H9 (cell line): ENCODE data around the gene PNPLA2. TPM values are rescaled to one million over a fixed set of nuclear protein-coding genes. Genes with fewer than 3 reads are reported as not detected.

Source experiments
- DNase-seq: peaks from one replicate; pipeline ENCODE4 v3.0.0-alpha.2; 2017
- H2AFZ ChIP-seq: one replicate; pipeline ENCODE4 v1.6.1; 2013; ENCODE audit warnings: mild to moderate bottlenecking, low read length, control low read depth, moderate library complexity
- H2AK5ac ChIP-seq: 2 replicates; pipeline ENCODE4 v1.6.1; 2013; ENCODE audit warnings: low read length, control low read depth, mixed read lengths; ENCODE audit not compliant: insufficient read length
- H2BK120ac ChIP-seq: one replicate; pipeline ENCODE4 v1.6.1; 2013; ENCODE audit warnings: low read depth, mild to moderate bottlenecking, low read length, control low read depth, inconsistent platforms; ENCODE audit not compliant: poor library complexity, severe bottlenecking
- H2BK12ac ChIP-seq: 2 replicates; pipeline ENCODE4 v1.6.1; 2013; ENCODE audit warnings: low read length, control low read depth, mixed read lengths, low read depth; ENCODE audit not compliant: insufficient read length
- H2BK15ac ChIP-seq: 2 replicates; pipeline ENCODE4 v1.6.1; 2013; ENCODE audit warnings: low read depth, low read length, control low read depth
- H2BK20ac ChIP-seq: one replicate; pipeline ENCODE4 v1.6.1; 2013; ENCODE audit warnings: low read depth, mild to moderate bottlenecking, low read length, control low read depth, inconsistent platforms; ENCODE audit not compliant: poor library complexity, severe bottlenecking
- H2BK5ac ChIP-seq: 2 replicates; pipeline ENCODE4 v1.6.1; 2013; ENCODE audit warnings: low read length, control low read depth, mixed read lengths; ENCODE audit not compliant: insufficient read length
- H3K14ac ChIP-seq: 2 replicates; pipeline ENCODE4 v1.6.1; 2013; ENCODE audit warnings: low read length, control low read depth; ENCODE audit not compliant: insufficient read depth
- H3K18ac ChIP-seq: 2 replicates; pipeline ENCODE4 v1.6.1; 2013; ENCODE audit warnings: low read depth, mild to moderate bottlenecking, mixed read lengths, low read length, control low read depth; ENCODE audit not compliant: insufficient read length
- H3K23ac ChIP-seq: 2 replicates; pipeline ENCODE4 v1.6.1; 2013; ENCODE audit warnings: low read length, control low read depth, mixed read lengths, low read depth; ENCODE audit not compliant: insufficient read length
- H3K23me2 ChIP-seq: 2 replicates; pipeline ENCODE4 v1.6.1; 2013; ENCODE audit warnings: low read depth, mild to moderate bottlenecking, mixed read lengths, low read length, control low read depth; ENCODE audit not compliant: insufficient read length, poor library complexity, severe bottlenecking
- H3K27ac ChIP-seq: 2 replicates; pipeline ENCODE4 v1.5.1; 2013; ENCODE audit warnings: low read length, control low read depth, mixed read lengths, low read depth; ENCODE audit not compliant: insufficient read length
- H3K27me3 ChIP-seq: 2 replicates; pipeline ENCODE4 v1.6.1; 2013; ENCODE audit warnings: low read length, control low read depth, inconsistent platforms; ENCODE audit not compliant: insufficient read depth
- H3K4ac ChIP-seq: 2 replicates; pipeline ENCODE4 v1.6.1; 2013; ENCODE audit warnings: low read depth, mild to moderate bottlenecking, control low read depth, inconsistent platforms, low read length, moderate library complexity
- H3K4me1 ChIP-seq: 2 replicates; pipeline ENCODE4 v1.6.1; 2013; ENCODE audit warnings: low read length, control low read depth, inconsistent platforms; ENCODE audit not compliant: insufficient read depth
- H3K4me2 ChIP-seq: 2 replicates; pipeline ENCODE4 v1.6.1; 2013; ENCODE audit warnings: low read length, control low read depth, mixed read lengths; ENCODE audit not compliant: insufficient read length, insufficient read depth
- H3K56ac ChIP-seq: 2 replicates; pipeline ENCODE4 v1.6.1; 2013; ENCODE audit warnings: low read depth, mild to moderate bottlenecking, mixed read lengths, low read length, control low read depth; ENCODE audit not compliant: insufficient read length
- H3K79me1 ChIP-seq: 2 replicates; pipeline ENCODE4 v1.6.1; 2013; ENCODE audit warnings: low read depth, mild to moderate bottlenecking, moderate library complexity, low read length, control low read depth, inconsistent platforms; ENCODE audit not compliant: insufficient read depth, poor library complexity, severe bottlenecking
- H3K79me2 ChIP-seq: 2 replicates; pipeline ENCODE4 v1.6.1; 2013; ENCODE audit warnings: low read length, control low read depth, inconsistent platforms; ENCODE audit not compliant: insufficient read depth
- H3K9ac ChIP-seq: 2 replicates; pipeline ENCODE4 v1.6.1; 2013; ENCODE audit warnings: low read length, control low read depth, mixed read lengths; ENCODE audit not compliant: insufficient read length; ENCODE audit errors: extremely low read depth
- H3K9me3 ChIP-seq: one replicate; pipeline ENCODE4 v1.6.1; 2013; ENCODE audit warnings: low read depth, low read length, inconsistent platforms; ENCODE audit not compliant: control insufficient read depth
- H3T11ph ChIP-seq: one replicate; pipeline ENCODE4 v1.6.1; 2013; ENCODE audit warnings: mild to moderate bottlenecking, low read length, control low read depth, inconsistent platforms
- H4K20me1 ChIP-seq: one replicate; pipeline ENCODE4 v1.6.1; 2013; ENCODE audit not compliant: control insufficient read depth, insufficient read length, insufficient read depth
- H4K5ac ChIP-seq: 2 replicates; pipeline ENCODE4 v1.6.1; 2013; ENCODE audit warnings: low read depth, mild to moderate bottlenecking, mixed read lengths, low read length, control low read depth; ENCODE audit not compliant: insufficient read length
- H4K8ac ChIP-seq: replicated peaks from 2 replicates; pipeline ENCODE4 v1.6.1; 2013; ENCODE audit warnings: low read length, control low read depth, mixed read lengths, low read depth; ENCODE audit not compliant: insufficient read length
- H4K91ac ChIP-seq: 2 replicates; pipeline ENCODE4 v1.6.1; 2013; ENCODE audit warnings: low read depth, mild to moderate bottlenecking, moderate library complexity, mixed read lengths, low read length, control low read depth; ENCODE audit not compliant: insufficient read length
- H3K27ac Mint-ChIP-seq, 3 experiments: 2 replicates in 2 of 3; 3 replicates in 1 of 3; pipeline ENCODE4 v1.8.0; 2020 to 2021; ENCODE audit warnings: mixed read lengths in 3 of 3, mild to moderate bottlenecking in 1 of 3, moderate library complexity in 1 of 3
- H3K27me3 Mint-ChIP-seq: 2 replicates; pipeline ENCODE4 v1.8.0; 2021; ENCODE audit warnings: low read depth, mild to moderate bottlenecking, moderate library complexity, mixed read lengths
- H3K36me3 Mint-ChIP-seq, 3 experiments: 2 replicates in 2 of 3; 3 replicates in 1 of 3; pipeline ENCODE4 v1.8.0; 2020 to 2021; ENCODE audit warnings: low read depth in 3 of 3, mixed read lengths in 3 of 3; ENCODE audit not compliant: insufficient read depth in 1 of 3
- H3K4me1 Mint-ChIP-seq, 2 experiments: 2 replicates each; pipeline ENCODE4 v1.8.0; 2020; ENCODE audit warnings: mixed read lengths in 2 of 2
- H3K4me3 Mint-ChIP-seq, 2 experiments: 2 replicates in 1 of 2; 3 replicates in 1 of 2; pipeline ENCODE4 v1.8.0; 2020 to 2021; ENCODE audit warnings: mild to moderate bottlenecking in 2 of 2, mixed read lengths in 2 of 2, moderate library complexity in 1 of 2
- H3K9me3 Mint-ChIP-seq, 2 experiments: 2 replicates in 1 of 2; 3 replicates in 1 of 2; pipeline ENCODE4 v1.8.0; 2020; ENCODE audit warnings: mild to moderate bottlenecking in 2 of 2, mixed read lengths in 2 of 2, moderate library complexity in 1 of 2
- CTCF ChIP-seq: fragments of 200-600 bp; sonication (generic); conservative IDR thresholded peaks from 3 replicates; pipeline ENCODE4 v1.8.0; 2021; ENCODE audit warnings: antibody characterized with exemption, mild to moderate bottlenecking
- WGBS: extraction: QIAGEN DNeasy Blood & Tissue Kit; methylation state at CpG from one replicate; pipeline ENCODE4 v1.1.7; 2013; ENCODE audit warnings: missing lambda C conversion rate, low lambda C conversion rate, mixed read lengths; ENCODE audit not compliant: insufficient read length; ENCODE audit errors: extremely low coverage; 5-methylcytosine and 5-hydroxymethylcytosine counted together
- total RNA-seq: library from RNA; stranded (reverse); gene quantifications from 2 replicates; pipeline ENCODE4 v1.2.1, GENCODE V29; 2021

PNPLA2 gene
- total RNA-seq, 1 experiment from 2014 or later, result 67.3 TPM

GRCh38 chr11:860234-861104 is 41.8 kb downstream of the PNPLA2 start:
- Mint-ChIP-seq H3K36me3 (peaks cover 0 to 13% (median 0%) of the 10 kb centered on the region in 3 experiments; a peak in 3 of 7 replicates), H3K4me1 (peaks cover 22 to 66% of the 10 kb centered on the region in 2 experiments), H3K9me3 (no peaks in the 10 kb centered on the region), H3K4me3 (no peak overlapping the region; a peak in 1 of 5 replicates), H3K27ac (no peak overlapping the region), H3K27me3 (peaks cover 21% of the 10 kb centered on the region)
- Histone ChIP-seq H2AK5ac (no peak overlapping the region), H2BK20ac (no peak overlapping the region), H3K79me1 (no peaks in the 10 kb centered on the region), H3K56ac (no peak overlapping the region), H2BK12ac (no peak overlapping the region), H3K9ac (no peak overlapping the region), H2BK15ac (no peak overlapping the region), H3K23ac (no peak overlapping the region), H3K18ac (no peak overlapping the region), H2BK5ac (no peak overlapping the region), H2BK120ac (no peak overlapping the region), H4K20me1 (no peaks in the 10 kb centered on the region), H3K14ac (no peak overlapping the region), H3K27ac (no peak overlapping the region), H4K8ac (no peak overlapping the region), H3K4ac (no peak overlapping the region), H4K91ac (no peak overlapping the region), H3K23me2 (no peaks in the 10 kb centered on the region), H3K4me2 (no peak overlapping the region), H3K79me2 (no peaks in the 10 kb centered on the region), H3K27me3 (no peaks in the 10 kb centered on the region), H3T11ph (no peak overlapping the region), H2AFZ (no peak overlapping the region), H3K9me3 (no peaks in the 10 kb centered on the region), H4K5ac (no peak overlapping the region), H3K4me1 (no peaks in the 10 kb centered on the region; the same call in 1 of the 2 replicates)
- no peak for TF ChIP-seq CTCF
- DNase-seq, result no peak
- no CpG with 5 or more reads among the region's 21 CpGs for WGBS
